Stimulated activated CD4-positive, alpha-beta T cell treated with anti-CD3 and anti-CD28 coated beads, Interleukin-4, amount 100 ng/mL, for 1 hour (primary cell): ENCODE data around the gene TDRD10.

Source experiments
- DNase-seq: peaks from one replicate; pipeline ENCODE4 v3.0.0-alpha.2; 2020

The TDRD10 gene

DNA sequence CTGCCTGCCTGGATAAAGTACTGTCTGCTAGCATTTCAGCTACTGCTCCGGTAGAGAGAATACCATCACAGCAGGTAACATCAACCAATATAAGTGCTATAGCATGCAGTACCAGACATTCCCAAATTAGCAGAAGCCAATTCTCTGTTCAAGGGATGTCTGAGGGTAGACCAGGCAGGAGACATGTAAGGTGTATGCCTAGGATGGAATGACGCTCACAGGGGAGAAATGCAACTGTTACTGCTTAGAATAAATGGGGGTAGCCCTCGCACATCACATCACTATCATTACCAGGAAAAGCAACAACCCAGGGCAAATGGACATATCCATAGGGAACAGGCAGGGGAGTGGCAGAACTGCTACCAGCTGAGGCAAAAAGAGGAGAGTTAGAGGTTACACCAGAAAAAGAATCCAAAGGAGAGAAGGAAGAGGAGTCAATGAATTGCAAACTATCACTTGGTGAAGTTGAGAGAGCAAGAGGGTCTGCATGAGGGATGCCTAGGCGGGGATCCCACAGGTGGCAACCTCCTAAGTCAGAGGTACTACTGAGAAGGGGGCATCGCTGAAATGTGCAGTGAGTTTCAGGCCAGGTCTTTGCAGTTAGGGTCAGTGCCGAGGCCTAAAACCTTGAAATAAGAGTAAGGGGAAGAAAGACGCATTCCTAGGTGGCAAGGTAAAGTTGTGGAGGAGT is 55.4 kb downstream of the TDRD10 start:
- DNase-seq = no peak

GRCh38 chr1:154557939-154558719 is 56.1 kb downstream of the TDRD10 start, which contains the start of gene UBE2Q1:
Gene UBE2Q1 (minus strand): TSS chr1:154558662. CDS start chr1:154558553, 109 bp downstream.
- DNase-seq = peak; percentile 28

DNA sequence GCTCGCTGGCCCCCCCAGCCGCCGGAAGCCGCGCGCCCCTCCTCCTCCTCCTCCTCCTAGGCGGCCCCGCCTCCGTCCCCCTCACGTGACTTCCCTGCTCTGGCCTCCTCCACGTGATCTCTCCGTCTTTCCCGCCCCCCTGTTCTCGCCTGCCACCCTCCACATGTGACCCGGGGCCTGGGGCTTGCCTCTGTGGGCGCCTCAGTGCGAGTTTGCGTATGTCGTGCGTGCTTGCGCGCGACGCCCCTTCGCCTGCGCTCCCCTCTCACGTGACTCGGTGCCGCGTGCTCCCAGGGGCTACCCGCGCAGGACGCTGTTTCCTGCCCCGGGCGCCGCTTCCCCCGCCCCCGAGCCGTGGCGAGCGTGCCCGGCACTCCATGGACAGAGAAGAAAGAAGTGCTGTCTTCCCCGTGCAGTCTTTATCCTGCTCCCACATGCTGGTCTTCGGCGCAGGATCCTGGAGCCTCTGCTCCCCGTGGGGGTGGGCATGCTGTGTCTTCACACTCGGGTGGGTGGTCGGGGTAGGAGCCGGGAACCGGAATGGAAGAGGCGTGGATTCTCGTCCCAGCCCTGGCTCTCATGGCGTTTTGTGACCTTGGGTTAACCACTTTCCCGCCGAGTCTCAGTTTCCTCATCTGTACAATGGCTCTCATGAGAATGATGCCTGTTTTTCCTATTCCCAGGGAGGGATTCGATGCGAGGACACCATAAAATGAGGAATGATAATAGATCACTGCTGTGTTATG is 56.9 kb downstream of the TDRD10 start:
- DNase-seq = peak; percentile 99

GRCh38 chr1:154559466-154560044 is 57.5 kb downstream of the TDRD10 start:
- peak; percentile 72 for DNase-seq

DNA sequence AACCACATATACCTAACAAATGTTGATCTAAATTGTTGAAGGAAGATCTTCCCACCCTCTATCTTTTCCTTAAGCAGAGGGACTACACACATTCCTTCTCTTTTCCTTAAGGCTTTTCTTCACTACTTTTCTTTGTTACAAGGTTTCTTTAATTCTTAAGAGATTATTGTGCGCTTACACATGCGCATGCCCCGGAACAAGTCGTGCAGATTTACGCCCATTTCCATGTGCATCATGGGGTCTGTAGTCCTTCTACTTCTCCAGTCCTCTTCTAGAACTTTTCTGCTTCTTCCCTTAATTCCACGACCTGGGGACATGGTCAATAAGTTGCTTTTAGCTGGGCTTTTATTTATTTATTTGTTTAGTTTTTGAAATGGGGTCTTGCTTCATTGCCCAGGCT is 63.9 kb downstream of the TDRD10 start:
- no peak for DNase-seq

DNA sequence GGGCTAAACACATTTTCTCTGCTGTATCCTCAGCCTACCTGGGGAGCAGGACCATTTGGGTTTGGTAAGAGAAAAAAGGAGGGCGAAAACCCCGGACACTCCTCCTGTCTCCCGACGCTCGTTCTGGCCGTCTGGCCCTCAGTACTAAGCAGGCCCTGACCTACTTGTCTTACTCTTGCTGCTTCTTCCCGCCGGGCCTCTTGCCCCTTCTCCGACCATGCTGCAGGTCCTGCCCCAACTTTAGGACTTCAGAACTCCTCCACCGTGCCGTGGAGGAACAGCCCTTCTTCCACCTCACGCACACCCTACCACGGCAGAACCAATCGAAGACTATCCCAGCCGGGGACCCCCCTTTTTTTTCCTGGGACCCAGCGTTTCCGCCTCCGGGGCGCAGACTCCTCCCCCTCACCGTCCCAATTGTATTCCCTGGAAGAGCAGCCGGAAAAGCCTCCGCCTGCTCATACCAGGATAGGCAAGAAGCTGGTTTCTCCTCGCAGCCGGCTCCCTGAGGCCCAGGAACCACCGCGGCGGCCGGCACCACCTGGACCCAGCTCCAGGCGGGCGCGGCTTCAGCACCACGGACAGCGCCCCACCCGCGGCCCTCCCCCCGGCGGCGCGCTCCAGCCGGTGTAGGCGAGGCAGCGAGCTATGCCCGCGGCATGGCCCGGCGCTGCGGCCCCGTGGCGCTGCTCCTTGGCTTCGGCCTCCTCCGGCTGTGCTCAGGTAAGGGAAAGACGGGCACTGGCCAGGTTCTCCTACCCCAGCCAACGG is 65.6 kb downstream of the TDRD10 start, which contains the start of gene CHRNB2:
Gene CHRNB2 (plus strand): TSS at position 393 of the 771 bp plus-strand sequence. CDS start 267 bp downstream, at position 660.
- peak; percentile 72 for DNase-seq

DNA sequence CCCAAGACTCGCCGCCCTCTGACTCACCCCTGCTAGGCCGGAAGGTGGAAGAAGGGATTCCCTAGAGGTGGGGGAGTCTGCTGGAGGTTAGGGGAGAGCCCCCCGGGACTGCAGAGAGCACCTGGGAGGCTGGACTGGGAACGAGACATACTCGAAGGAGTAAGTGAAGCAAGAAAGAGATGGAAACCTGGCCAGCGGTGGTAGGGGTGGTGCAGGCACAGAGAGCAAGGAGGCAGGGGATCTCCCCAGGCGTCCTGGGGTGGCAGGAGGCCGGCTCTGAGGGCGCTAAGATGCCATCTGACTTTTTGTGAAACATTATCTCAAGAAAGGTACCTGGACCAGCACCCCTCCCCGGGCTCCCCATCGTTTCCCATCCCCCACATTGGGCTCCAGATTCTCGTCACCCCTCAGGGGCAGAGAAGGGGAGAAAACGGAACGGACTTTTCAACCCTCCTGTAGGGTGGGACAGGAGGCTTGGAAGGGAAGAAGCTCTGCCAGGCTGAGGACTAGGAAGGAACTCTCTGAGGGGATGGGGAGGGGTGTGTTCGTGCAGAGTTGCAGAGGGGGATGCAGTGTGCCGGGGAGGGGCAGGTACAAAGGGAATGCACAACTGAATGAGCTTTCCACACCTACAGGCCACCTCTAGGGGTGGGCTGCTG is 66.3 kb downstream of the TDRD10 start:
- no peak for DNase-seq

GRCh38 chr1:154571244-154571963 is 69.4 kb downstream of the TDRD10 start:
- no peak for DNase-seq

DNA sequence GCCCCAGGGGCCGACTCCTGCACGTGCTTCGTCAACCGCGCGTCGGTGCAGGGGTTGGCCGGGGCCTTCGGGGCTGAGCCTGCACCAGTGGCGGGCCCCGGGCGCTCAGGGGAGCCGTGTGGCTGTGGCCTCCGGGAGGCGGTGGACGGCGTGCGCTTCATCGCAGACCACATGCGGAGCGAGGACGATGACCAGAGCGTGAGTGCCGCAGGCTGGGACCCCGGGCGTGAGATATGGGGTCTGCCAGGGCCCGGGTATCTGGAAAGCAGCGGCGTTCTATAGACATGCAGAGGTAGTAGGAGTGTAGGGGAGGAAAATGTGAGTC is 69.9 kb downstream of the TDRD10 start:
- DNase-seq = no peak

DNA sequence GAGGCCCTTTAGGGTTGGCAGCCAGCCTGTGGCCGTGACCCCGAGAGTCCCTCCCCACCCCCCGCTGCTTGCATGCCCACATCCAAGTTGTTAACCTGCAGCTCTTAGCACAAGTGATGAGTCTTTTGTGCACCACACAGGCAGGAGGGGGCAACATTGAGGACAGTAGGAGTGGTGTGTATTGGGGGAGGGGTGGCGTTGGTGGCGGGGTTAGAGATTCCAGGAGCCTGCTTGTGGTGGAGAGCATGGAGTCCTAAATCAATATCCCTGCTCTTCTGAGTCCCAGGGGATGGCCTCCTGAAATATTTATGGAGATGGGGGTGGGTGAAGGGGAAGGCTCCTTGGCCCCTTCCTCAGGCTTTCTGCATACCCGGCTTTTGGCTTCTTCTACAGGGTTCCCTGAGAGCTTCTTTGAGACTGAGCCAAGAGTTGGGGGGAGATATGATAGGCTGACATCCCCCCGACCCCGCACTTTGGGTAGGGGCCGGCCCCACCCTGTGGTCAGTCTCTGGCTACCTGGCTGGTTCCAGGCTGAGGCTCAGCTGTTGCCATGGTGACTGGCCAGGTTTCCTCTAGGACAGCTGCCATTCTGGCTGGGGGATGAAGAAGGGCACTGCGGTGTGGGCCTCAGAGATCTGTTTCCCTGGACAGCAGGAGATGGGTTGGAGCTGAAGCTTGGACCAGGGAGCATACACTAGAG is 70.6 kb downstream of the TDRD10 start:
- no peak for DNase-seq

DNA sequence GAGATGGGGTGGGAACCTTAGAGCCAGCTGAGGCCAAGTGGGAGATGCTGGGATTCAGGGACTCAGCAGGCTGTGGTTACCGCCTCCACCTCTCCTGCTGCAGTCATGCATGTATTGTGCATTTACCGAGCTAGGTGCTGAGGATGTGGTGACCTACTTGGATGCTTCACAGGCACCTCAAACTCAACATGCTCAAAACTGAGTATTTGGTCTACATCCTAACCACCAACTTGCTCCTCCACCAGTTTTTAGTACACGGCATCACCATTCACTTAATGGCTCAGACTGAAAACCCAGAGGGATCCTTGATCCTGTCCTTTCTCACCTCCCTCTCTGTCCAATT is 71.1 kb downstream of the TDRD10 start:
- DNase-seq = no peak

DNA sequence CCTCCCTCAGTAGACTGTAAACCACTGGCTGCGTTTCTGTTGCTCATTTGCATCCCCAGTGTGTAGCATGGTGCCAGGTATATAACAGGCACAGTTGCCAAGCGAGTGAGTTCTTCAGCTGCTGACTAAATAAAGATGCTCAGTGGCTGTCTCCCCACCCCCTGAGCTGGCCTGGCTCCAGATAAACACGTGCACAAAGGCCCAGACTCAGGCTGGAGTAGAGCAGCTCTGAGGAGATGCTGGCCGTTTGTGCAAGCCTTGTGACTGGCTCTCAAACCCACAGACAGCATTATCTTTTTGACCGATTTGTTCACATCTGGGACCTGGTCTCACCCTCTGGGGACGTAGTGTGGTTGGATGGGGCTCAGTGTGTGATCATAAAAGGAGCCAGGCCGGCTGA is 72.7 kb downstream of the TDRD10 start:
- DNase-seq = no peak

DNA sequence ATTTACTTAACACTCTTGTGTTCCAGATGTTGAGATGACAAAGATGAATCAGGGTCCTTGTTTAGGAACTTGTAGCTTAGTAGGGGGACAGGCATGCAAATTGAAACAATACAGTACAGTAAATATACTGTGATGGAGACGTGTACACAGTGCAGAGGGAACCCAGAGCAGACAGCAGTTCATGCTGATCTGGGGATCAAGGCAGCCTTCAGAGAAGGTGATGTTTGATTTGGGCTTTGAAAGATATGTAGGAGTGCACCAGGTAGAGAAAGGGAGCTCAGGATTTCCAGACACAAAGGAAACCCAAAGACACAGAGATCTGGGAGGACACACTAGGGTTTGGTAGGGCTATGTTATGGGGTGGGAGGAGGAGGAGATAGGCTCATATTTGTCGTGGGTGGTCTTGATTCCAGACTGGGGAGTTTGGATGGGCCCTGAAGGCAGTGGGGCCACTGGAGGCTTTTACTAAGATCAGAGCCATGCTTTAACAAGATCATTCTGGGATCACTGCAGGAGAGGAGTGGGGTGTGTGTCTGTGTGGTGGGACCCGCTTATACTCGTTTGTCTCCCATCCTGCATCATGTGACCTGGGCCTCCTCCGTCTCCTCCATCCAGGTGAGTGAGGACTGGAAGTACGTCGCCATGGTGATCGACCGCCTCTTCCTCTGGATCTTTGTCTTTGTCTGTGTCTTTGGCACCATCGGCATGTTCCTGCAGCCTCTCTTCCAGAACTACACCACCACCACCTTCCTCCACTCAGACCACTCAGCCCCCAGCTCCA is 73.3 kb downstream of the TDRD10 start:
- DNase-seq = no peak

DNA sequence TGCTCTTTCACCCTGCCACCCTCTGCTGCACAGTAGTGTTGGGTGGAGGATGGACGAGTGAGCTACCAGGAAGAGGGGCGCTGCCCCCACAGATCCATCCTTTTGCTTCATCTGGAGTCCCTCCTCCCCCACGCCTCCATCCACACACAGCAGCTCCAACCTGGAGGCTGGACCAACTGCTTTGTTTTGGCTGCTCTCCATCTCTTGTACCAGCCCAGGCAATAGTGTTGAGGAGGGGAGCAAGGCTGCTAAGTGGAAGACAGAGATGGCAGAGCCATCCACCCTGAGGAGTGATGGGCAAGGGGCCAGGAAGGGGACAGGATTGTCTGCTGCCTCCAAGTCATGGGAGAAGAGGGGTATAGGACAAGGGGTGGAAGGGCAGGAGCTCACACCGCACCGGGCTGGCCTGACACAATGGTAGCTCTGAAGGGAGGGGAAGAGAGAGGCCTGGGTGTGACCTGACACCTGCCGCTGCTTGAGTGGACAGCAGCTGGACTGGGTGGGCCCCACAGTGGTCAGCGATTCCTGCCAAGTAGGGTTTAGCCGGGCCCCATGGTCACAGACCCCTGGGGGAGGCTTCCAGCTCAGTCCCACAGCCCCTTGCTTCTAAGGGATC is 74.0 kb downstream of the TDRD10 start:
- no peak for DNase-seq

DNA sequence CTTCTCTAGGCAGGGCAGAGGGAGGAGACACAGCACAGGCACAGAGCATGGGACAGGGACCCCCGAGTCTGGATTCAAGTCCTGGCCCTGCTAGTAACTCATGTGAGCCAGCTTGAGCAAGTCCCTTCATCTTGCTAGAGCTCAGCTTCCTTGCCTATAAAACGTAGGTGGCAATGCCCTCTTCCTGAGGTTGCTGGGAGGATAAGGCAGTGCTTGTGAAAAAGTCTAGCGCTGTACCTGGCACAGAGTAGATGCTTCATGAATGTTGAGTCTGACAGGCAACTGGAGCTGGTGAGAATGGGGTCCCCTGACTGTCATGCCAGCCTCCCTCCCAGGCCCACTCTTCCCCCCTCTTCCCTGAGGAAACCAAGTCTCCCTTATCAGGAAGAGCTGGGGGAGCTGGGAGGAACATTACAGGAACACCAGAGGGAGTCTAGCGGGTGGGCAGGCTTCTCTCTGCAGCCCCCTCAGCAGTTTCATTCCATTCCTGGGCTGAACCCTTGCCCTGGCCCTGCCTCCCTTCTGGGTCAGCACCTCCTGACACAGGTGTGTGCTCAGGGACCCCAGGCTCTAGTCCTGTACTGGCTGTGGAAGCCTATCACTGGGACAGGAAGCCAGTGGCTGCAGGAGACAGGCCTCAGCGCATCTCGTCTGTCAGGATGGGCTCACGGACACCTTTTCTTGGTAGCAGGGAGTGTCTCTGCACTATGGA is 75.5 kb downstream of the TDRD10 start:
- DNase-seq = no peak

- no peak for DNase-seq
Measured at GRCh38 chr1:154578058-154578418, 76.0 kb downstream of the TDRD10 start.

DNA sequence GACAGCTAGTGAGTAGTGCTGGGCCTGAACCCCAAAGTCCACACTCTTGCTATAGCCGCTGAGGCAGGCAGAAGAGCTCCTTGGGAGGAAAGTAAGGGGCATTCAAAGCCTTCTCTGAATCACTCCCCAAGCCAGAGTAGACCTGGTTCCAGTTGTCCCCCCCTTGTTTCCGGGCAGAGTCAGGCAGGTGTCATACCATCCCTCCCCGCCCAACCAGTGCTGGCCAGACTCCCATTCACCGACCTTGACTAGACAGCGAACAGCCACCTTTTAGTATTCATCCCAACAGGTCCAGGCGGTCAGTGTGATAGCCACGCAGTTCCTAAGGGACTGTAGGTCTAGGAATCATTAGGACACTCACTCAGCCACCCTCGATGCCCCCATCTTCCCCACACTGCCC is 77.4 kb downstream of the TDRD10 start:
- no peak for DNase-seq

DNA sequence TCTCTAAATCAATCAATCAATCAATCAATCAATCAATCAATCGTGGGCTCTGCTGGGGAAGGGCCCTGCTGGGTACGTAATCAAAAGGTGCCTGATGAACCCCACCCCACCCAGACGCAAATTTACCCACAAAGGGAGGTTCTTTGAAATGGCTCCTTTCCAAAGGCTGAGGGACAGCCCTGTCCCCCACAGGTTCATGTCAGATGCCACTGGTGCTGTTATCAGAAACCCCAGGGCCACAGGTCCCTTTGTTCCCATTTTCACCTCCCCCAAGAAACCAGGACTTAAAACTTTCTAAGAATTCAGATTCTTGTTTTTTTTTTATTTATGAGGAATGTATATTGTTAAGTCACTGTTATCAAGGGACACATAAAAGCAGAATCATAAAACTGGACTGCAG is 79.7 kb downstream of the TDRD10 start:
- DNase-seq = no peak

- no peak for DNase-seq
Measured at GRCh38 chr1:154582885-154583284, 80.9 kb downstream of the TDRD10 start.
